SU-DHL-6 (cell line): Measurements from ENCODE around the gene RALGDS.

ENCODE experiments used
- H2AFZ ChIP-seq: fragments of 200-600 bp; sonication (generic); 2 replicates; pipeline ENCODE4 v1.6.1; 2014; ENCODE audit warnings: low read depth, mild to moderate bottlenecking, moderate library complexity, mixed read lengths, antibody characterized with exemption, low read length; ENCODE audit not compliant: severe bottlenecking
- H3F3A ChIP-seq: fragments of 200-600 bp; shearing (Covaris generic); 2 replicates; pipeline ENCODE4 v1.6.0; 2016; ENCODE audit warnings: antibody characterized with exemption, mild to moderate bottlenecking; ENCODE audit not compliant: insufficient read depth
- H3K27ac ChIP-seq: fragments of 200-600 bp; sonication (generic); 2 replicates; pipeline ENCODE4 v1.5.1; 2016; ENCODE audit warnings: low read depth, mild to moderate bottlenecking, low read length, moderate library complexity, mixed read lengths
- H3K27me3 ChIP-seq: fragments of 200-600 bp; sonication (generic), shearing (Covaris generic); 2 replicates; pipeline ENCODE4 v1.6.0; 2014; ENCODE audit warnings: mild to moderate bottlenecking, low read length
- H3K36me3 ChIP-seq: fragments of 200-600 bp; sonication (generic); 2 replicates; pipeline ENCODE4 v1.6.1; 2014; ENCODE audit warnings: mild to moderate bottlenecking, low read length, mixed read lengths
- H3K4me2 ChIP-seq: fragments of 300-600, 200-600 bp; shearing (Covaris generic), sonication (generic); 2 replicates; pipeline ENCODE4 v1.6.0; 2014; ENCODE audit warnings: low read length, low read depth, mild to moderate bottlenecking; ENCODE audit not compliant: poor library complexity, severe bottlenecking
- H3K4me3 ChIP-seq: fragments of 200-600 bp; sonication (generic); 2 replicates; pipeline ENCODE4 v1.5.1; 2014; ENCODE audit warnings: antibody characterized with exemption, low read length, mild to moderate bottlenecking, mixed read lengths; ENCODE audit not compliant: insufficient read depth, poor library complexity, severe bottlenecking
- H3K79me2 ChIP-seq: fragments of 200-600 bp; sonication (generic); 2 replicates; pipeline ENCODE4 v1.6.1; 2014; ENCODE audit warnings: mild to moderate bottlenecking, low read length, moderate library complexity; ENCODE audit not compliant: insufficient read depth
- H3K9ac ChIP-seq: fragments of 200-600 bp; sonication (generic); 2 replicates; pipeline ENCODE4 v1.7.0; 2014; ENCODE audit warnings: mild to moderate bottlenecking, low read length
- H3K9me2 ChIP-seq: fragments of 200-600 bp; sonication (generic); replicated peaks from 2 replicates; pipeline ENCODE4 v1.6.1; 2014; ENCODE audit warnings: low read length; ENCODE audit not compliant: insufficient read depth
- H3K9me3 ChIP-seq: fragments of 200-600 bp; sonication (generic); 2 replicates; pipeline ENCODE4 v1.6.1; 2014; ENCODE audit warnings: low read length, mixed read lengths; ENCODE audit not compliant: insufficient read depth
- H4K20me1 ChIP-seq: fragments of 200-600 bp; sonication (generic); 2 replicates; pipeline ENCODE4 v1.6.1; 2014; ENCODE audit warnings: low read depth, mild to moderate bottlenecking, antibody characterized with exemption, low read length, moderate library complexity, mixed read lengths
- EZH2phosphoT487 ChIP-seq: fragments of 200-600 bp; sonication (generic), shearing (Covaris generic); conservative IDR thresholded peaks from 2 replicates; pipeline ENCODE4 v1.6.1; 2018; ENCODE audit warnings: mild to moderate bottlenecking, antibody characterized with exemption, low read length, moderate library complexity, mixed read lengths
- TF ChIP-seq, protein P1 (sequence below): fragments of 200-600 bp; sonication (generic); IDR thresholded peaks from one replicate; pipeline ENCODE4 v1.5.1; 2017; ENCODE audit warnings: antibody characterized with exemption, mild to moderate bottlenecking, low read length, moderate library complexity; ENCODE audit not compliant: insufficient read depth, poor library complexity, severe bottlenecking

Gene RALGDS

DNA sequence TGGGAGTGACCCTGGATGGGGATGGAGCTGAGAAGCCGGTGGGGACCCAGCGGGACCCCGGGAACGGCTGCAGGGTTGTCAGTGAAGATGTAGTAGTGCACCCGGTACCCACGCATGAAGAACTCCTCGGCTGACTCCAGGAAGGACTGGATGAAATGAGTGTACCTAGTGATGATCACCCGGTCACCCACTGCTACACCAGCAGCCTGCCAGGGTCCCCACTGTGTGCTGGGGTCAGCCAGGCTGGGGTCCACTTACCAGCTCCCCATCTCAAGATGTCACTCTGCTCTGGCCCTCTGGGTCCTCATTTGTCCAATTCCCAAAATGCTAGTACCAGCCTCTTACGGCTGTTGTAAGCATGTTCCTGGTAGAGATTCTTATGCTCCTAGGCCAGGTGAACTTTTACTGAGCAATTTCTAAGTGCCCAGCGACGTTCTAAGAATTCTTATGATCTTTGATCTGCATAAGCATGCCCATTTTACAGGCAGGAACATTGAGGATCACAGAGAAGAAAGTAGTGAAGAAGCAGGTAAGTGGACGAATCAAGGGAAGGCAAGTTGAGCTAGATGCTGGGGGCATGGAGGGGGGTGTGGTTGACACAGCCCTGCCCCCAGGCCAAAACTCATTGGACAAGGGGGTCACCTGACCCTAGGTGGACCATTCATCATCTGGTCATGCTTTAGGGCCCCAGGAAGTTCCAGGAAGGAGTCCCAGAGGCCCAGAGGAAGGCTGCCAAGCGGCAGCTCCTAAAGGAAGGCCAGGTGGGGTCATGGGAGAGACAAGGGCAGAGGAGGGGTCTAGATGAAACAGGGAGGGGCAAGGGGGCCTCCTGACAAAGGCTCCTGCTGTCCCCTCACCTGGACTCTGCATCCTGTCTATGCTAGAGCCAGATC, 33.3 kb upstream of the RALGDS start:
- Histone ChIP-seq H3K4me2 (no peak overlapping the region), H3K9me3 (no peaks in the 10 kb centered on the region), H3K9me2 (no peaks in the 10 kb centered on the region), H3K79me2 (no peaks in the 10 kb centered on the region), H4K20me1 (no peaks in the 10 kb centered on the region), H3K4me3 (no peak overlapping the region), H3K36me3 (no peaks in the 10 kb centered on the region), H3F3A (peaks cover 5% of the 10 kb centered on the region), H3K27ac (no peak overlapping the region), H3K27me3 (no peaks in the 10 kb centered on the region), H3K9ac (no peak overlapping the region), H2AFZ (no peak overlapping the region)
- TF ChIP-seq, protein P1, sequence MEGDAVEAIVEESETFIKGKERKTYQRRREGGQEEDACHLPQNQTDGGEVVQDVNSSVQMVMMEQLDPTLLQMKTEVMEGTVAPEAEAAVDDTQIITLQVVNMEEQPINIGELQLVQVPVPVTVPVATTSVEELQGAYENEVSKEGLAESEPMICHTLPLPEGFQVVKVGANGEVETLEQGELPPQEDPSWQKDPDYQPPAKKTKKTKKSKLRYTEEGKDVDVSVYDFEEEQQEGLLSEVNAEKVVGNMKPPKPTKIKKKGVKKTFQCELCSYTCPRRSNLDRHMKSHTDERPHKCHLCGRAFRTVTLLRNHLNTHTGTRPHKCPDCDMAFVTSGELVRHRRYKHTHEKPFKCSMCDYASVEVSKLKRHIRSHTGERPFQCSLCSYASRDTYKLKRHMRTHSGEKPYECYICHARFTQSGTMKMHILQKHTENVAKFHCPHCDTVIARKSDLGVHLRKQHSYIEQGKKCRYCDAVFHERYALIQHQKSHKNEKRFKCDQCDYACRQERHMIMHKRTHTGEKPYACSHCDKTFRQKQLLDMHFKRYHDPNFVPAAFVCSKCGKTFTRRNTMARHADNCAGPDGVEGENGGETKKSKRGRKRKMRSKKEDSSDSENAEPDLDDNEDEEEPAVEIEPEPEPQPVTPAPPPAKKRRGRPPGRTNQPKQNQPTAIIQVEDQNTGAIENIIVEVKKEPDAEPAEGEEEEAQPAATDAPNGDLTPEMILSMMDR, result no peak
- no peak for TF ChIP-seq EZH2phosphoT487

DNA sequence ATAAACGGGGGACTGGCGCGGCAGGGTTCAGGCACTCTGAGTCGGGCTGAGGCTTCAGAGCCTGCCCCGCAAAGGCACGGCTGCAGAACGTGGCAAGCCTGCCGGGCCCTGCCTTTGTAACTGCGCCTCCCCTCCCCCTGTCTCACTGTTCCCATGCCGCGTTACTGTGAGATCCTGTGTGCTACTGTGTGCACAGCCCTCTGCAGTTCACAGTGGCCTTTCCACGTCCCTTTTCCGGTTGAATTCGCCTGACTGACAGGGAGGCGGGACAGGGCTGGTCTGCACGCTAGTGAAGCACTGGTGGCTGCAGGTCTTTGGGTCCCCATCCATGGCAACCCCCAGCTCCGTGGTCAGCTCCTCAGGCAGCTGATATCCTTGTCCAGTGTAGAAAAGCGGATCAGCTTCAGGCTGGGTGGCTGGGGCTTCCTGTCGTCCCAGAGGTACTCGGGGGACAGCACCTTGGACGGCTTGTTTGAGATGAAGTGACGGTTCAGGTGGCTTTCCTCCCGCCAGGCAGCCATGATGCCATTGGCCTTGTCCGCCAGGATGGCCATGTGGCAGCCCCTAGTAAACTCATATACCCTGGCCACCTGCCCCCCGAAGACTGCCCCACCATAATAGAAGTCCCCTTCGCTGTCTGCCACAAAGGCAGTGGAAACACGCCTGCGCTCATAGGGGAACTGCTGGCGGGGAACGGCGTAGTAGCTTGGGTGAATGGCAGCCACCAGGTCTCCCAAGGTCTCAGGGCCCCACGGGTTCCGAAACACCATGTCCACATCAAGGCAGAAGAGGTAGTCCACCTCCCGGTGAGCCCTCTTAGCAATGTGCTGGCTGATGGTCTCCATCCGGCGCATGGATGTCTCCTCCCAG, 32.4 kb upstream of the RALGDS start:
- Histone ChIP-seq H3K27me3 (no peaks in the 10 kb centered on the region), H3K9me2 (no peaks in the 10 kb centered on the region), H3K9me3 (no peaks in the 10 kb centered on the region), H3K4me2 (no peak overlapping the region), H3K9ac (no peak overlapping the region), H3K4me3 (no peak overlapping the region), H3K27ac (no peak overlapping the region), H3F3A (peaks cover 5% of the 10 kb centered on the region), H3K36me3 (no peaks in the 10 kb centered on the region), H3K79me2 (no peaks in the 10 kb centered on the region), H2AFZ (no peak overlapping the region), H4K20me1 (no peaks in the 10 kb centered on the region)
- TF ChIP-seq, protein P1, result no peak
- TF ChIP-seq EZH2phosphoT487, result no peak

DNA sequence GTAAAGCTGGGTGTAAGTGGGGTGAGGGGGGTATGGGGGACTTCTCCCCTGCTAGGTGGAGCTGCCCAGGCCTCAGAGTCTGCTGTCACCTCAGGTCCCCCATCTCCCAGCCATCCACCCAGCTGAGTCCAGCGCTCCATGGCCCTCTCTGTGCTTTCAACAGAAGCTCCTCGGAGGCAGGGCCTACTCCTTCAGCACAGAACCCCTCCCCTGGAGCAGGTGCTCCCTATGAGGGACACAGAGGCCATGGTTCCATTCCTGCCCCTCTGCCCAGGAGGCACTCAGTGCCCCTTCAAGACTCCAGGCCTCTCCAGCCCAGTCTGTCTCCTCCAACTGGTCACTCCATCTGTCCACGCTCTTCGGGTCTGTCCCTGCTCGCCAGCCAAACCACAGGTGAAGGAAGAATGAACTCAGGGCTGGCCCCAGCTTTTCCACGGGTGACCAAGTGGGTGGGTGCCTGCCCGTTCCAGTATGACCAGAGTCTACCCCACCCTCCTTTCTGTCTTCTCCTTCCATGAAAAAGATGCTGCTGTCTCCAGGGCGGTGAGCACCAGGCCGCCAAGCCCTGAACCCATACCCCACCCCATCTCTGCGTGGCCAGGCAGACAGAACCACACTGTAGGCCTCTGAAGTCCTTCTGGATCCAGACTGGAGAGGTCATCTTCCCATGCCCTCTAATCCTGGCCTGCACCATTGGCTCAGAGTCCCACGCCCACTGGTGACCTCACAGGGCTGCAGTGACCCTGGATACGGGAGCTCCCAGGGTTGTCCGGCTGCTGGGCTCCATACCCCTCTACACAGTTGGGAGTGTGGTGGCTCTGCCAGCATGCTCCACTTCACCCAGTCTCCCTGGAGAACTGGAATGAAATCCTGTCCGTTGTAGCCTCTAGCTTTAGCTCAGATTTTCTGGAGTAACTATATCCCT, 30.8 kb upstream of the RALGDS start:
- no peaks in the 10 kb centered on the region for H4K20me1 ChIP-seq
- H3K4me3 ChIP-seq, result no peak overlapping the region
- peaks cover 6% of the 10 kb centered on the region; the same call in 1 of the 2 replicates for H3K79me2 ChIP-seq
- H3K9me2 ChIP-seq, result no peaks in the 10 kb centered on the region
- H3K36me3 ChIP-seq, result no peaks in the 10 kb centered on the region
- no peak overlapping the region for H3K4me2 ChIP-seq
- TF ChIP-seq, protein P1, result no peak
- no peak for TF ChIP-seq EZH2phosphoT487
- H3F3A ChIP-seq, result peaks cover 13% of the 10 kb centered on the region
- H3K9ac ChIP-seq, result no peak overlapping the region
- no peaks in the 10 kb centered on the region for H3K27me3 ChIP-seq
- H3K27ac ChIP-seq, result no peak overlapping the region
- no peak overlapping the region for H2AFZ ChIP-seq
- H3K9me3 ChIP-seq, result no peaks in the 10 kb centered on the region
